HCT116 (cell line): ENCODE measurements around the gene ADAM23. TPM values are rescaled to one million over a fixed set of nuclear protein-coding genes. Genes with fewer than 3 reads are reported as not detected.

Experiments used
- ATAC-seq: fragments of 200-7000 bp; cut with Tn5 transposase; 2 replicates; pipeline ENCODE4 v1.9.1; 2020; ENCODE audit warnings: mild to moderate bottlenecking, moderate library complexity
- BruUV-seq: library from RNA; stranded (reverse); fragments of 400-500 nt; replicated peaks from 2 replicates; lab custom pipeline; 2021; lab: Mats Ljungman, UMichigan
- CTCF ChIA-PET: fragments of 300-600 bp; sonication (Branson Sonifier 250); formaldehyde crosslinking; loops from one replicate; lab custom pipeline; 2021; ENCODE audit warnings: antibody characterized with exemption; lab: Charles Lee
- POLR2A ChIA-PET: fragments of 300-600, 350-600 bp; sonication (Branson Sonifier 250); formaldehyde crosslinking; loops from one replicate; lab custom pipeline; 2021; ENCODE audit warnings: antibody characterized with exemption; lab: Charles Lee
- RAD21 ChIA-PET, 2 experiments: fragments of 300-600 bp; sonication (Branson Sonifier 250); formaldehyde crosslinking; loops; one replicate each; lab custom pipeline; 2023; ENCODE audit warnings: low total read pairs in 2 of 2; ENCODE audit not compliant: uncharacterized antibody in 2 of 2, unreplicated experiment in 2 of 2, low non-redundant PET in 1 of 2; lab: Charles Lee
- DNase-seq: peaks from one replicate; pipeline ENCODE4 v3.0.0-alpha.2; 2010; ENCODE audit warnings: low read depth, low spot score
- H2AFZ ChIP-seq: fragments of 200-600 bp; shearing (Covaris generic), sonication (generic); 2 replicates; pipeline ENCODE4 v1.6.1; 2017; ENCODE audit warnings: low read depth, mixed run types, mixed read lengths, antibody characterized with exemption, low read length; ENCODE audit not compliant: poor library complexity, severe bottlenecking
- H3K27ac ChIP-seq: 2 replicates; pipeline ENCODE4 v1.5.1; 2012; ENCODE audit warnings: low read depth, low read length
- H3K27me3 ChIP-seq: fragments of 200-600 bp; sonication (generic); 2 replicates; pipeline ENCODE4 v1.6.1; 2016; ENCODE audit warnings: mixed run types, low read length, mixed read lengths; ENCODE audit not compliant: insufficient read depth
- H3K36me3 ChIP-seq, 2 experiments: fragments of 200-500 bp in 1 of 2; fragments of 200-600 bp in 1 of 2; sonication (Bioruptor generic) in 1 of 2; sonication (generic) in 1 of 2; 2 replicates each; pipeline versions ENCODE4 v1.5.1 to v1.6.1; 2014 to 2016; ENCODE audit warnings: low read length in 2 of 2, inconsistent platforms in 1 of 2, mixed read lengths in 1 of 2, mixed run types in 1 of 2; ENCODE audit not compliant: insufficient read depth in 2 of 2, control insufficient read depth in 1 of 2
- H3K4me1 ChIP-seq, 2 experiments: fragments of 200-600 bp in 1 of 2; sonication (generic) in 1 of 2; 2 replicates each; pipeline versions ENCODE4 v1.5.1 to v1.6.1; 2012 to 2017; ENCODE audit warnings: low read length in 2 of 2, inconsistent platforms in 1 of 2, mild to moderate bottlenecking in 1 of 2, mixed read lengths in 1 of 2, mixed run types in 1 of 2, moderate library complexity in 1 of 2; ENCODE audit not compliant: insufficient read depth in 2 of 2, control insufficient read depth in 1 of 2
- H3K4me2 ChIP-seq: fragments of 200-600 bp; sonication (generic); 2 replicates; pipeline ENCODE4 v1.6.1; 2017; ENCODE audit warnings: mixed run types, low read length, mixed read lengths
- H3K4me3 ChIP-seq, 2 experiments: fragments of 200-600 bp in 1 of 2; sonication (generic) in 1 of 2; replicated peaks in 1 of 2; 2 replicates each; pipeline ENCODE4 v1.5.1; 2011 to 2016; ENCODE audit warnings: low read length in 2 of 2, control low read depth in 1 of 2, low read depth in 1 of 2, mild to moderate bottlenecking in 1 of 2, mixed read lengths in 1 of 2, mixed run types in 1 of 2
- H3K79me2 ChIP-seq: fragments of 200-600 bp; sonication (generic); 2 replicates; pipeline ENCODE4 v1.6.1; 2017; ENCODE audit warnings: mild to moderate bottlenecking, mixed run types, low read length, moderate library complexity, mixed read lengths; ENCODE audit not compliant: insufficient read depth
- H3K9ac ChIP-seq: fragments of 200-600 bp; sonication (generic); 2 replicates; pipeline ENCODE4 v1.6.1; 2016; ENCODE audit warnings: low read length, mixed read lengths
- H3K9me2 ChIP-seq: fragments of 200-600 bp; sonication (generic), shearing (Covaris generic); 2 replicates; pipeline ENCODE4 v1.6.1; 2017; ENCODE audit warnings: mixed run types, mild to moderate bottlenecking, moderate library complexity; ENCODE audit not compliant: insufficient read depth
- H3K9me3 ChIP-seq, 2 experiments: fragments of 200-500 bp in 1 of 2; fragments of 200-600 bp in 1 of 2; sonication (Bioruptor generic) in 1 of 2; sonication (generic) in 1 of 2; 2 replicates each; pipeline ENCODE4 v1.6.1; 2014 to 2017; ENCODE audit warnings: low read length in 2 of 2, mixed read lengths in 2 of 2, inconsistent platforms in 1 of 2, low read depth in 1 of 2, mild to moderate bottlenecking in 1 of 2, mixed run types in 1 of 2, moderate library complexity in 1 of 2; ENCODE audit not compliant: control insufficient read depth in 1 of 2, insufficient read depth in 1 of 2
- H4K20me1 ChIP-seq: fragments of 200-600 bp; sonication (generic), shearing (Covaris generic); 2 replicates; pipeline ENCODE4 v1.6.1; 2017; ENCODE audit warnings: mixed run types, mild to moderate bottlenecking, moderate library complexity; ENCODE audit not compliant: insufficient read depth
- CBX3 ChIP-seq: IDR thresholded peaks from 2 replicates; pipeline ENCODE4 v1.6.1; 2012; ENCODE audit warnings: low read depth
- CEBPB ChIP-seq: IDR thresholded peaks from 2 replicates; pipeline ENCODE4 v1.6.1; 2012; ENCODE audit warnings: low read depth
- CTCF ChIP-seq, 3 experiments: fragments of 200-600 bp in 1 of 3; sonication (generic) in 1 of 3; IDR thresholded peaks in 2 of 3; conservative IDR thresholded peaks in 1 of 3; 2 replicates each; pipeline ENCODE4 v1.5.1; 2012 to 2017; ENCODE audit warnings: low read depth in 2 of 3, low read length in 2 of 3, antibody characterized with exemption in 1 of 3, borderline replicate concordance in 1 of 3, control low read depth in 1 of 3, mild to moderate bottlenecking in 1 of 3, mixed read lengths in 1 of 3, mixed run types in 1 of 3, moderate library complexity in 1 of 3; ENCODE audit not compliant: insufficient read depth in 1 of 3
- ELF1 ChIP-seq: IDR thresholded peaks from 2 replicates; pipeline ENCODE4 v1.6.1; 2012; ENCODE audit warnings: low read depth, borderline replicate concordance
- FOSL1 ChIP-seq: IDR thresholded peaks from 2 replicates; pipeline ENCODE4 v1.6.1; 2012; ENCODE audit warnings: low read depth
- POLR2A ChIP-seq: IDR thresholded peaks from 2 replicates; pipeline ENCODE4 v1.7.0; 2011; ENCODE audit warnings: borderline replicate concordance; ENCODE audit not compliant: insufficient read depth, insufficient read length; ENCODE audit errors: extremely low read depth
- RAD21 ChIP-seq: IDR thresholded peaks from 2 replicates; pipeline ENCODE4 v1.6.1; 2012; ENCODE audit warnings: low read depth, mild to moderate bottlenecking
- REST ChIP-seq: IDR thresholded peaks from 2 replicates; pipeline ENCODE4 v1.6.1; 2012; ENCODE audit warnings: low read depth
- SIN3A ChIP-seq: IDR thresholded peaks from 2 replicates; pipeline ENCODE4 v1.6.1; 2012; ENCODE audit warnings: low read depth
- SP1 ChIP-seq: IDR thresholded peaks from 2 replicates; pipeline ENCODE4 v1.6.1; 2012; ENCODE audit warnings: low read depth
- ZBTB33 ChIP-seq: IDR thresholded peaks from 2 replicates; pipeline ENCODE4 v1.6.1; 2011; ENCODE audit warnings: mild to moderate bottlenecking, low read length, moderate library complexity; ENCODE audit not compliant: insufficient replicate concordance; ENCODE audit errors: extremely low read depth
- ZNF274 ChIP-seq: fragments of 200-500 bp; sonication (Bioruptor generic); IDR thresholded peaks from 2 replicates; pipeline ENCODE4 v1.6.1; 2014; ENCODE audit warnings: mild to moderate bottlenecking, low read depth, low read length, inconsistent platforms
- intact Hi-C: fragments of 100-400 bp; cut with micrococcal nuclease; formaldehyde crosslinking; loops from 2 replicates; pipeline ENCODE4 v1.10.0; 2022
- total RNA-seq: library from RNA; stranded (reverse); gene quantifications from one replicate; pipeline ENCODE4 v1.2.1, GENCODE V29; 2021; ENCODE audit not compliant: unreplicated experiment
- TF ChIP-seq, protein P1 (sequence below): IDR thresholded peaks from 2 replicates; pipeline ENCODE4 v1.6.1; 2012

ADAM23 gene
- total RNA-seq, 1 experiment from 2014 or later, result 0.10 TPM

- TF ChIP-seq ZBTB33, result no peak
- TF ChIP-seq, protein P1, sequence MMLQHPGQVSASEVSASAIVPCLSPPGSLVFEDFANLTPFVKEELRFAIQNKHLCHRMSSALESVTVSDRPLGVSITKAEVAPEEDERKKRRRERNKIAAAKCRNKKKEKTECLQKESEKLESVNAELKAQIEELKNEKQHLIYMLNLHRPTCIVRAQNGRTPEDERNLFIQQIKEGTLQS, result no peak
- TF ChIP-seq SIN3A, result no peak
- TF ChIP-seq ELF1, result no peak
- no peak for TF ChIP-seq POLR2A
- no peak for TF ChIP-seq CEBPB
- TF ChIP-seq FOSL1, result no peak
- no peak for TF ChIP-seq ZNF274
- TF ChIP-seq CTCF (IDR thresholded peaks at IDR 0.05 in 2 of 3, conservative IDR thresholded peaks at IDR 0.05 in 1 of 3; ENCODE audit: borderline replicate concordance in 1 of 3, insufficient read depth in 1 of 3, low read depth in 2 of 3, low read length in 2 of 3), result no peak
- no peak for TF ChIP-seq SP1
Measured at GRCh38 chr2:206531996-206532543, 88.7 kb downstream of the ADAM23 start (continued).

GRCh38 chr2:206533977-206534376 lies 90.6 kb downstream of the ADAM23 start:
- ATAC-seq (no peak), DNase-seq (no peak)
- ChIA-PET RAD21 (no interaction called here), CTCF (no interaction called here), POLR2A (no interaction called here)
- Histone ChIP-seq H3K9me3 (no peaks in the 10 kb centered on the region), H2AFZ (no peak overlapping the region), H3K36me3 (no peaks in the 10 kb centered on the region), H3K4me2 (no peak overlapping the region), H3K4me1 (no peaks in the 10 kb centered on the region), H3K9ac (no peak overlapping the region), H3K27ac (no peak overlapping the region), H3K79me2 (no peaks in the 10 kb centered on the region), H3K4me3 (no peak overlapping the region), H4K20me1 (no peaks in the 10 kb centered on the region), H3K27me3 (no peaks in the 10 kb centered on the region), H3K9me2 (no peaks in the 10 kb centered on the region)
- intact Hi-C loops, result no loop called here
- no TSS peak for BruUV-seq
- TF ChIP-seq RAD21 (no peak), ZNF274 (no peak), SIN3A (no peak), SP1 (no peak), POLR2A (no peak), CBX3 (no peak), ZBTB33 (no peak), REST (no peak)
- TF ChIP-seq, protein P1, result no peak
